ENCODE data around the gene RNF150. TPM values are rescaled to one million over a fixed set of nuclear protein-coding genes. Genes with fewer than 3 reads are reported as not detected.

Gene RNF150
- total and polyA plus RNA-seq, 3 donors from 2014 or later, result 4.7 to 7.8 (median 6.5) TPM

- intact Hi-C loops (cut with DNase I; ENCODE audit: low total_unique reads), result no loop called here
- no peaks in the 10 kb centered on the region for H3K27me3 ChIP-seq
- 90 to 92% methylated on average over 4 of the region's 4 CpGs for WGBS, 2 donors
- H3K4me1 ChIP-seq, result no peaks in the 10 kb centered on the region
- no peaks in the 10 kb centered on the region for H3K9me3 ChIP-seq
- H3K27ac ChIP-seq, result no peak overlapping the region
- TF ChIP-seq POLR2A (IDR thresholded peaks at IDR 0.05) (no peak), CTCF (IDR thresholded peaks at IDR 0.05) (no peak)
- no peak for DNase-seq
- H3K4me3 ChIP-seq, result no peak overlapping the region
- no peaks in the 10 kb centered on the region for H3K36me3 ChIP-seq (ENCODE audit: low read depth, missing control alignments)
Measured at GRCh38 chr4:141126769-141127168, 6.5 kb downstream of the RNF150 start.

DNA sequence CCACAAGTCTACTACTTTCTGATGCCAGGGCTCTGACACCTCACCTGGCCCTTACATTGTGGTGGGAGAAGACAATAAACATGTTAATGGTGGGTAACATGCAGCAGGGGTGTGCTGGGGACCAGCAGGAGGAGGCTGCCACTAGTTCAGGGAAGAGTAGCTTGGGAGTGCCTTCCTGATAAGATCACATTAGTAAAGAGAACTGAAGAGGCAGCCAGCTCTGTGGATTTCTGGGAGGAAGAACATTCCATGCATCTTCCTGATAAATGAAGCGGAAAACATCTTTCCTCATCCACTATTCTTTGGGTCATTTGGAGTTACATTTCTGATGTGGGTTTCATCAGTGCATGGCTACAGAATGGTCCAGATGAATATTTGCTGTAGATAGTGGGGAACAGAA is 9.0 kb downstream of the RNF150 start:
- no peak overlapping the region for H3K4me3 ChIP-seq
- no peaks in the 10 kb centered on the region for H3K4me1 ChIP-seq
- H3K27ac ChIP-seq, result no peak overlapping the region
- H3K36me3 ChIP-seq (ENCODE audit: low read depth, missing control alignments), result no peaks in the 10 kb centered on the region
- H3K27me3 ChIP-seq, result no peaks in the 10 kb centered on the region
- no peaks in the 10 kb centered on the region for H3K9me3 ChIP-seq
- TF ChIP-seq CTCF (IDR thresholded peaks at IDR 0.05), result no peak
- TF ChIP-seq POLR2A (IDR thresholded peaks at IDR 0.05), result no peak
- DNase-seq, result no peak
- intact Hi-C loops (cut with DNase I; ENCODE audit: low total_unique reads), result no loop called here
- 77 to 94% methylated on average over 1 of the region's 1 CpG for WGBS, 2 donors

- no peaks in the 10 kb centered on the region for H3K36me3 ChIP-seq (ENCODE audit: low read depth, missing control alignments)
- intact Hi-C loops (cut with DNase I; ENCODE audit: low total_unique reads), result no loop called here
- no peak overlapping the region for H3K4me3 ChIP-seq
- no peaks in the 10 kb centered on the region for H3K9me3 ChIP-seq
- H3K27ac ChIP-seq, result no peak overlapping the region
- 79 to 83% methylated on average over 9 of the region's 9 CpGs for whole genome bisulfite sequencing, 2 donors
- no peaks in the 10 kb centered on the region for H3K27me3 ChIP-seq
- TF ChIP-seq POLR2A (IDR thresholded peaks at IDR 0.05), result no peak
- TF ChIP-seq CTCF (IDR thresholded peaks at IDR 0.05), result no peak
- H3K4me1 ChIP-seq, result no peaks in the 10 kb centered on the region
- DNase-seq, result no peak
Measured at GRCh38 chr4:141121768-141122454, 11.4 kb downstream of the RNF150 start.

DNA sequence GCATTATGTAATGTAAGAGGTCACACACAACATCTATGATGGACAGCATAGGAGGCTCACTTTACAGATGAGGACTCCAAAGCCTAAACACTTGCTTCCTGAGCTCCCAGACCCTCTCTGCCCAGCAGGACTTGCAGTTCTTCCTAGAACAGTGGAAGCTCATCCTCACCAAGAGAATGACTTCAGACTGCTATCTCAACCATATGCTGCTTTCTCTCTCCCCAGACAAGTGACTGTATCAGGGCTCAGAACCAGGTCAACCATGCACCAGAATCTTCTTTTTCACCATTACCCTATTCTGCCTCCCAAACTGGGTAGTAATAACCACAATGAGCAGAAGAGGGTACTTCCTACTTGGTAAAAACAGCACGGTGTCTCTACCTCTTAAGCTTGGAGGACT is 12.2 kb downstream of the RNF150 start:
- intact Hi-C loops (cut with DNase I; ENCODE audit: low total_unique reads), result no loop called here
- no peaks in the 10 kb centered on the region for H3K27me3 ChIP-seq
- no peak for DNase-seq
- H3K9me3 ChIP-seq, result no peaks in the 10 kb centered on the region
- no peak overlapping the region for H3K27ac ChIP-seq
- H3K36me3 ChIP-seq (ENCODE audit: low read depth, missing control alignments), result no peaks in the 10 kb centered on the region
- 93 to 100% methylated on average over 1 of the region's 1 CpG for WGBS, 2 donors
- no peaks in the 10 kb centered on the region for H3K4me1 ChIP-seq
- no peak overlapping the region for H3K4me3 ChIP-seq
- TF ChIP-seq CTCF (IDR thresholded peaks at IDR 0.05), result no peak
- no peak for TF ChIP-seq POLR2A (IDR thresholded peaks at IDR 0.05)

- no peaks in the 10 kb centered on the region for H3K36me3 ChIP-seq (ENCODE audit: low read depth, missing control alignments)
- 88 to 91% methylated on average over 5 of the region's 5 CpGs for WGBS, 2 donors
- H3K4me3 ChIP-seq, result no peak overlapping the region
- no peak for DNase-seq
- no peaks in the 10 kb centered on the region for H3K27me3 ChIP-seq
- no peak overlapping the region for H3K27ac ChIP-seq
- intact Hi-C loops (cut with DNase I; ENCODE audit: low total_unique reads), result no loop called here
- H3K9me3 ChIP-seq, result no peaks in the 10 kb centered on the region
- no peaks in the 10 kb centered on the region for H3K4me1 ChIP-seq
- TF ChIP-seq POLR2A (IDR thresholded peaks at IDR 0.05), result no peak
- no peak for TF ChIP-seq CTCF (IDR thresholded peaks at IDR 0.05)
Measured at GRCh38 chr4:141120036-141120593, 13.2 kb downstream of the RNF150 start.
